SK-N-MC (cell line): ENCODE results near the gene ZNF783.

Experiments used
- DNase-seq: peaks from one replicate; pipeline ENCODE4 v3.0.0-alpha.2; 2011; ENCODE audit warnings: low read depth, low spot score
- H3K27ac ChIP-seq: fragments of 200-600 bp; sonication (generic); 2 replicates; pipeline ENCODE4 v1.5.1; 2016; ENCODE audit warnings: mixed run types
- H3K36me3 ChIP-seq: fragments of 200-600 bp; sonication (generic); 2 replicates; pipeline ENCODE4 v1.6.1; 2017; ENCODE audit warnings: antibody characterized with exemption, low read length, mixed read lengths; ENCODE audit not compliant: insufficient read depth
- H3K4me3 ChIP-seq: fragments of 200-600 bp; sonication (generic); 2 replicates; pipeline ENCODE4 v1.5.1; 2016
- H3K9ac ChIP-seq: fragments of 200-600 bp; sonication (generic); 2 replicates; pipeline ENCODE4 v1.8.0; 2017; ENCODE audit warnings: mixed run types, mixed read lengths; ENCODE audit not compliant: insufficient read length
- H3K9me3 ChIP-seq: fragments of 200-600 bp; sonication (generic); 2 replicates; pipeline ENCODE4 v1.6.1; 2017; ENCODE audit warnings: low read depth, mild to moderate bottlenecking, antibody characterized with exemption, low read length, moderate library complexity, mixed read lengths
- EZH2 ChIP-seq: fragments of 200-600 bp; sonication (generic); IDR thresholded peaks from one replicate; pipeline ENCODE4 v1.6.1; 2017; ENCODE audit warnings: antibody characterized with exemption
- FOXP2 ChIP-seq: optimal IDR thresholded peaks from 2 replicates; pipeline ENCODE3; 2011; ENCODE audit warnings: mild to moderate bottlenecking, moderate library complexity; ENCODE audit not compliant: insufficient read depth; ENCODE audit errors: extremely low read length, control extremely low read depth
- POLR2AphosphoS5 ChIP-seq: IDR thresholded peaks from 2 replicates; pipeline ENCODE4 v1.6.1; 2012; ENCODE audit warnings: mild to moderate bottlenecking, low read depth, low read length, borderline replicate concordance

Gene ZNF783

DNA sequence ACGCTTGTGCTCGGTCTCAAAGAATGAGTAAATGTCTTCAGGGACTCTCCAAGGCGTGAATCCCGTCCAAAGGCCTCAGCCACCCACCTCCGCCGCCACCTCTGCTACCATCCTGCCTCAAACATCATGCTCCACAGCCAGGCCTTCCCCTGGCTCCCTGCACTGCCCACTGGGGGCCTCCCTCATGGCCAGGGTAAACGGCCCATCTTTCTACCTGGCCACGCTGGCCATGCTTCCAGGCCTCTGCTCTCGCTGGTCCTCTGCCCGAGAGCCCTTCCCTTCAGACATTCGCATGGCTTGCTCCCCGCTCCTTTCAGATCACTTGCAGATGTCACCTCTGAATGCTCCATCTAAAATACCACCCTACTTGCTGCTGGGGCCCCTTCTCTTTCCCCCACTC is 40.2 kb downstream of the ZNF783 start:
- Histone ChIP-seq H3K9me3 (no peaks in the 10 kb centered on the region), H3K36me3 (no peaks in the 10 kb centered on the region), H3K4me3 (no peak overlapping the region), H3K9ac (no peak overlapping the region), H3K27ac (no peak overlapping the region)
- DNase-seq: no peak
- TF ChIP-seq FOXP2: no peak
- TF ChIP-seq EZH2: no peak
- no peak for TF ChIP-seq POLR2AphosphoS5

DNA sequence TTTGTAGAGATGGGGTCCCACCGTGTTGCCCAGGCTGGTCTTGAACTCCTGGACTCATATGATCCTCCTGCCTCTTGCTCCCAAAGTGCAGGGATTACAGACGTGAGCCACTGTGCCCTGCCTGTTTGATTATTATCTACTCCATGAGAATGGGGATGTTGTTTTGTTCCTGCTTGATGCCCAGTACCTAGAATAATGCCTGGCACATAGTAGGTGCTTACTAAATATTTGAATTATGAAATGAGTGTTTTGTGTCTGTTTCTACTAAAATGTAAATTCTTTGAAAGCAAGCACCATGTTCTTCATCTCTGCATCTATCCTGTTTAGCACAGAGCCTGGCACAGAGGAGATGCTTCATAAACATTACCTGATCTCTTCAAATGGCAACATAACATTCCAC is 40.9 kb downstream of the ZNF783 start:
- no peak overlapping the region for H3K9ac ChIP-seq
- TF ChIP-seq POLR2AphosphoS5 (no peak), EZH2 (no peak), FOXP2 (no peak)
- H3K9me3 ChIP-seq: no peaks in the 10 kb centered on the region
- H3K27ac ChIP-seq: no peak overlapping the region
- H3K4me3 ChIP-seq: no peak overlapping the region
- H3K36me3 ChIP-seq: no peaks in the 10 kb centered on the region
- no peak for DNase-seq

DNA sequence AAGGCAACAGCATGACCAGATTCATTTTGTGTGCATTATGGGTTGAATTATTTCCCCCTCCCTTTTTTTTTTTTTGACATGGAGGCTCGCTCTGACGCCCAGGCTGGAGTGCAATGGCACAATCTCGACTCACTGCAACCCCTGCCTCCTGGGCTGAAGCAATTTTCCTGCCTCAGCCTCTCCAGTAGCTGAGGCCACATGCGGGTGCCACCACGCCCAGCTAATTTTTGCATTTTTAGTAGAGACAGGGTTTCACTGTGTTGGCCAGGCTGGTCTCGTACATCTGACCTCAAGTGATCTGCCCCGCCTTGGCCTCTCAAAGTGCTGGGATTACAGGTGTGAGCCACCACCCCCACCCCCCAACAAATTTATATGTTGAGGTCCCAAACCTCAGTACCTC is 42.0 kb downstream of the ZNF783 start:
- Histone ChIP-seq H3K9ac (no peak overlapping the region), H3K9me3 (no peaks in the 10 kb centered on the region), H3K36me3 (no peaks in the 10 kb centered on the region), H3K27ac (no peak overlapping the region), H3K4me3 (no peak overlapping the region)
- TF ChIP-seq FOXP2 (no peak), POLR2AphosphoS5 (no peak), EZH2 (no peak)
- no peak for DNase-seq

DNA sequence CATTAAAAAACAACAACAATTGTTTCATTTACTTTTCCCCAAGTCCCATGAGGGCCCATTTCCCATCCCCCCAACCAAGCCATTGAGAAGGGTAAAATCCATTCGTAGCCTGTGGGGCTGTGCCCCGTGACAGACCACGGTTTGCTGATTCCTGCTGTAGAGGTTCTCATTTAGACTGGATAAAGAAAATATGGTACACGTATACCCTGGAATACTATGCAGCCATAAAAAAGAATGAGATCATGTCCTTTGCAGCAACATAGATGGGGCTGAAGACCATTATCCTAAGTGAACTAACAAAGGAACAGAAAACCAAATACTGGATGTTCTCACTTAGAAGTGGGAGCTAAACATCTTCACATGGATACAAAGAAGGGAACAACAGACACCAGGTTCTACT is 44.9 kb downstream of the ZNF783 start:
- no peak overlapping the region for H3K9ac ChIP-seq
- TF ChIP-seq POLR2AphosphoS5 (no peak), FOXP2 (no peak), EZH2 (no peak)
- no peak for DNase-seq
- no peak overlapping the region for H3K27ac ChIP-seq
- H3K9me3 ChIP-seq: no peaks in the 10 kb centered on the region
- H3K4me3 ChIP-seq: no peak overlapping the region
- H3K36me3 ChIP-seq: no peaks in the 10 kb centered on the region

DNA sequence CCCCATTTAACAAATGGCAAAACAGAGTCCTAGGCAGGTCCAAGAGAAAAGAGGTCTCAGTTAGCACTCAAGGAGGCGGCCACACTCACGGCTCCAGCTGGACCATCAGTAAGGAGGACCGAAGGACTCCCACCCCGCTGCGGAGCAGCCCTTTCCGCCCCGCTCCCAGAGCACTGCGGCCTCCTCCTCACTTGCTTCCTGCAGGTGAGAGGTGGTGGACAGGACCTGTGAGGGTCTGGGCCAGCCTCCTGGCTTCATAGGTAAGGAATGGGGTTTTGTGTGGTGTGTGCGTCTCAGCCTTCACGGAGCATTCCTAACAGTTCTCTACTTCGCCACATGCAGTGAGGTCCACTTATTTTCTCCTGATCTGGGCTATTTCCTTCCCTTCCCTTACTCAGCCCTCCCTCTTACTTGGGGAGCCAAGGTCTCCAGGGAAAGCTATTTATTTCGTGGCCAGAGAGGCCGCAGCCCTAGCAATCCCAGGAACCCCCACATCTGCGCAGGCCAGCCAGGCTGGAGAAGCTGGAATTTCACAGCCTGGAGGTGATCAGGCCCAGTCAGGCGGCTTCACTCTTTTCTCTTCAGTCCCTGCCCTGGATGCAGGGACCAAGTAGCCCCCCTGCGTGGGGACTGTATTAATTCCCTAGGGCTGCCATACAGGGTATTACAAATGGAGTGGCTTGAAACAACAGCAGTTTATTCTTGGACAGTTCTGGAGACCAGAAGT is 45.9 kb downstream of the ZNF783 start:
- no peak overlapping the region for H3K4me3 ChIP-seq
- H3K9ac ChIP-seq: no peak overlapping the region
- H3K27ac ChIP-seq: no peak overlapping the region
- DNase-seq: no peak
- H3K36me3 ChIP-seq: no peaks in the 10 kb centered on the region
- TF ChIP-seq EZH2 (no peak), POLR2AphosphoS5 (no peak), FOXP2 (no peak)
- no peaks in the 10 kb centered on the region for H3K9me3 ChIP-seq

DNA sequence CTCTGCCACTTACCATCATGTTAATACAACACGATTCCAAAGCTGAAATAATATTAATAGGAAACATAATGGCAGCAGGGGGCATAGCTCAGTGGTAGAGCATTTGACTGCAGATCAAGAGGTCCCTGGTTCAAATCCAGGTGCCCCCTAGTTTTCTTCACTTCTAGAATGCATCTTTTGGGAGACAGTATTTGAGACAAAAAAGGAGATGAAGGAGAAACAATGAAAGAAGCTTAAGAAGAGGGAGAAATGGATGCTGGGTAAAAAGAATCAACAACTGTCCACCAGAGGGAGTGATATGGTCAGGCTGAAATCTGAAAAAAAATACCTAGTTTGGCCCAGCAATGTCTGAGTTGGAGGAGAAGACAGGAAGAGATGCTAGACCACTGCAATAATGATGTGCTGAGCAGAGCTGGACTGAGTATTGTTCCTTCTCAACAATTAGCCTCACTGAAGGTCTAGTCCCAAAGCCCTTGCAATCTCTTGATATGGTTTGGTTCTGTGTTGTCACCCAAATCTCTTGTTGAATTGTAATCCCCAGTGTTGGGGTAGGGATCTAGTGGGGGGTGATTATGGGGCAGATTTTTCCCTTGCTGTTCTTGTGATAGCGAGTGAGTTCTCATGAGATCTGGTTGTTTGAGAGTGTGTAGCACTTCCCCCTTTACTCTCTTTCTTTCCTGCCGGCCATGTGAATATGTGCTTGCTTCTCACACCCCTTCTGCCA is 48.3 kb downstream of the ZNF783 start:
- Histone ChIP-seq H3K9me3 (no peaks in the 10 kb centered on the region), H3K27ac (no peak overlapping the region), H3K4me3 (no peak overlapping the region), H3K36me3 (no peaks in the 10 kb centered on the region), H3K9ac (no peak overlapping the region)
- DNase-seq: peak; percentile 56
- TF ChIP-seq POLR2AphosphoS5 (no peak), FOXP2 (no peak), EZH2 (no peak)

DNA sequence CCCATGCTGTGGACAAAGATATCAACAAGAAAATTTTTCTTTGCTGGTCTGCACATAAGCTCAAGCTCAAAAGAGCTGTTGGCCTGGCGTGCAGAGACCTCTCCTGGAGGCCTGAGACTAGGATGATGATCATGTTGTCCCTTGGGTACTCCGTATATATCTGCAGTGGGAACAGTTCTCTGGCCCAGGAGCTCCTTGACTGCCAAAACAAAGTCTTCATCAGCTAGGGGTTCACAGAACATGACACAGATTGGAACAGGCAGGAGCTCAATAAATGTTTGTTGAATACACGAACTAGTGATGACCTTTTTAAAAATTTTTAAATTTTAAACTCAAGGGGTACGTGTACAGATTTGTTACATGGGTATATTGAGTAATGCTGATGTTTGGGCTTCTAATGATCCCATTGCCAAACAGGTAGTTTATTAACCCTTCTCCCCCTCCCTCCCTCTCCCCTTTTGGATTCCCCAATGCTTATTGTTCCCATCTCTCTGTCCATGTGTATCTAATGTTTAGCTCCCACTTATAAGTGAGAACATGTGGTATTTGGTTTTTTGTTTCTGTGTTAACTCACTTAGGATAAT is 49.1 kb downstream of the ZNF783 start:
- no peak overlapping the region for H3K4me3 ChIP-seq
- no peak for DNase-seq
- no peak overlapping the region for H3K27ac ChIP-seq
- TF ChIP-seq EZH2 (no peak), POLR2AphosphoS5 (no peak), FOXP2 (no peak)
- H3K36me3 ChIP-seq: no peaks in the 10 kb centered on the region
- no peak overlapping the region for H3K9ac ChIP-seq
- no peaks in the 10 kb centered on the region for H3K9me3 ChIP-seq

DNA sequence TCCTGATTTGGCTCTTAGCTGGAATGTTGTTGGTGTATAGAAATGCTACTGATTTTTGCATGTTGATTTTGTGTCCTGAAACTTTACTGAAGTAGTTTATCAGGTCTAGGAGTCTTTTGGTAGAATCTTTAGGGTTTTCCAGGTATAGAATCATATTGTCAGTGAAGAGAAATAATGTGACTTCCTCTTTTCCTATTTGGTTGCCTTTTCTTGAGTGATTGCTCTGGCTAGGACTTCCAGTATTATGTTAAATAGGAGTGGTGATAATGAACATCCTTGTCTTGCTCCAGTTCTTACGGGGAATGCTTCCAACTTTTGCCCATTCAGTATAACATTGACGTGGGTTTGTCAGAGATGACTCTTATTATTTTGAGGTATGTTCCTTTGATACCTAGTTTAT is 52.0 kb downstream of the ZNF783 start:
- DNase-seq: no peak
- Histone ChIP-seq H3K36me3 (no peaks in the 10 kb centered on the region), H3K27ac (no peak overlapping the region), H3K4me3 (no peak overlapping the region), H3K9me3 (no peaks in the 10 kb centered on the region), H3K9ac (no peak overlapping the region)
- no peak for TF ChIP-seq POLR2AphosphoS5
- no peak for TF ChIP-seq FOXP2
- TF ChIP-seq EZH2: no peak
